Liver (tissue), 9 donors: ENCODE data around the gene PLCE1. TPM values are rescaled to one million over a fixed set of nuclear protein-coding genes. Genes with fewer than 3 reads are reported as not detected.

Source experiments
- DNase-seq: peaks from one replicate; pipeline ENCODE4 v3.0.0-alpha.2; 2017; ENCODE audit warnings: low spot score
- H3K27ac ChIP-seq, 2 donors: one replicate each; pipeline ENCODE4 v1.7.0; 2013; ENCODE audit warnings: inconsistent platforms in 2 of 2, low read length in 2 of 2, control low read depth in 1 of 2, low read depth in 1 of 2, mild to moderate bottlenecking in 1 of 2
- H3K27me3 ChIP-seq, 4 donors: one replicate each; pipeline versions ENCODE4 v1.6.1 to v1.7.0; 2013; ENCODE audit warnings: low read length in 3 of 4, inconsistent platforms in 1 of 4, mild to moderate bottlenecking in 1 of 4, moderate library complexity in 1 of 4; ENCODE audit not compliant: control insufficient read depth in 4 of 4, insufficient read depth in 4 of 4
- H3K36me3 ChIP-seq, 4 donors: one replicate each; pipeline versions ENCODE4 v1.6.1 to v1.7.0; 2013; ENCODE audit warnings: low read length in 3 of 4, mild to moderate bottlenecking in 3 of 4, low read depth in 1 of 4, moderate library complexity in 1 of 4; ENCODE audit not compliant: control insufficient read depth in 4 of 4, insufficient read depth in 3 of 4
- H3K4me1 ChIP-seq, 4 donors: one replicate each; pipeline versions ENCODE4 v1.6.1 to v1.7.0; 2013; ENCODE audit warnings: low read length in 3 of 4, mild to moderate bottlenecking in 3 of 4, moderate library complexity in 1 of 4; ENCODE audit not compliant: control insufficient read depth in 4 of 4, insufficient read depth in 4 of 4
- H3K4me3 ChIP-seq, 3 donors: one replicate each; pipeline versions ENCODE4 v1.6.1 to v1.7.0; 2013; ENCODE audit warnings: low read length in 3 of 3, control low read depth in 1 of 3, low read depth in 1 of 3, mild to moderate bottlenecking in 1 of 3
- H3K9ac ChIP-seq, 2 donors: one replicate each; pipeline ENCODE4 v1.7.0; 2013; ENCODE audit warnings: low read length in 2 of 2, mild to moderate bottlenecking in 2 of 2, moderate library complexity in 2 of 2, control low read depth in 1 of 2, low read depth in 1 of 2
- H3K9me3 ChIP-seq, 4 donors: one replicate each; pipeline versions ENCODE4 v1.6.1 to v1.7.0; 2013; ENCODE audit warnings: low read length in 3 of 4; ENCODE audit not compliant: control insufficient read depth in 4 of 4
- EGR1 ChIP-seq, 2 donors: IDR thresholded peaks; 2 replicates each; pipeline ENCODE4 v1.6.1; 2016 to 2018; ENCODE audit warnings: antibody characterized with exemption in 2 of 2, low read depth in 2 of 2
- FOXA1 ChIP-seq: IDR thresholded peaks from 2 replicates; pipeline ENCODE4 v1.6.1; 2016; ENCODE audit warnings: antibody characterized with exemption
- FOXA2 ChIP-seq: IDR thresholded peaks from 2 replicates; pipeline ENCODE4 v1.6.1; 2016; ENCODE audit warnings: antibody characterized with exemption
- GABPA ChIP-seq, 2 donors: IDR thresholded peaks in 1 of 2; conservative IDR thresholded peaks in 1 of 2; 2 replicates each; pipeline ENCODE4 v1.6.1; 2016; ENCODE audit warnings: antibody characterized with exemption in 2 of 2, mild to moderate bottlenecking in 1 of 2, moderate library complexity in 1 of 2
- HNF4G ChIP-seq: IDR thresholded peaks from 2 replicates; pipeline ENCODE4 v1.6.1; 2016; ENCODE audit warnings: antibody characterized with exemption
- JUND ChIP-seq, 2 donors: IDR thresholded peaks; 2 replicates each; pipeline ENCODE4 v1.6.1; 2016; ENCODE audit warnings: antibody characterized with exemption in 2 of 2
- MAX ChIP-seq: IDR thresholded peaks from 2 replicates; pipeline ENCODE4 v1.6.1; 2016; ENCODE audit warnings: antibody characterized with exemption
- NR2F2 ChIP-seq: IDR thresholded peaks from 2 replicates; pipeline ENCODE4 v1.6.1; 2016; ENCODE audit warnings: antibody characterized with exemption
- RXRA ChIP-seq, 2 donors: IDR thresholded peaks; 2 replicates each; pipeline ENCODE4 v1.6.1; 2017 to 2018; ENCODE audit warnings: antibody characterized with exemption in 2 of 2, mild to moderate bottlenecking in 1 of 2
- SP1 ChIP-seq: IDR thresholded peaks from 2 replicates; pipeline ENCODE4 v1.6.1; 2018; ENCODE audit warnings: antibody characterized with exemption, mild to moderate bottlenecking
- YY1 ChIP-seq: IDR thresholded peaks from 2 replicates; pipeline ENCODE4 v1.6.1; 2016; ENCODE audit warnings: antibody characterized with exemption, mild to moderate bottlenecking
- ZBTB33 ChIP-seq: IDR thresholded peaks from 2 replicates; pipeline ENCODE4 v1.6.1; 2016; ENCODE audit warnings: antibody characterized with exemption
- WGBS: extraction: QIAGEN DNeasy Blood & Tissue Kit; methylation state at CpG from one replicate; pipeline ENCODE4 v1.1.7; 2013; 5-methylcytosine and 5-hydroxymethylcytosine counted together
- polyA plus RNA-seq, 2 donors: library from polyadenylated mRNA; stranded (reverse) in 1 of 2; unstranded in 1 of 2; fragments of 200-250 nt in 1 of 2; fragments of >200 nt in 1 of 2; fragmentation: Nextera tagmentation in 1 of 2; extraction: Ambion mirVana in 1 of 2; gene quantifications; one replicate each; pipeline versions ENCODE4 v1.2.1 to v1.2.3, GENCODE V29; 2013 to 2015
- total RNA-seq, 2 donors: library from RNA; depleted of rRNA; stranded (reverse); fragments of >200 nt; gene quantifications; one replicate each; pipeline ENCODE4 v1.2.3, GENCODE V29; 2014
- TF ChIP-seq, protein P1 (sequence below): IDR thresholded peaks from 2 replicates; pipeline ENCODE4 v1.6.1; 2016; ENCODE audit warnings: antibody characterized with exemption
- TF ChIP-seq, protein P2 (sequence below): fragments of 150-350 bp; IDR thresholded peaks from 2 replicates; pipeline ENCODE4 v1.5.1; 2017; ENCODE audit warnings: improper control_type of control experiment, low read depth, low read length; ENCODE audit not compliant: missing input control
- donor health status: healthy.
- donor health status: healthy.
- donor health status: healthy.
- donor health status: healthy.
- donor health status: healthy.

Gene PLCE1
- total and polyA plus RNA-seq, 4 donors: 0.23 to 0.75 (median 0.39) TPM

DNA sequence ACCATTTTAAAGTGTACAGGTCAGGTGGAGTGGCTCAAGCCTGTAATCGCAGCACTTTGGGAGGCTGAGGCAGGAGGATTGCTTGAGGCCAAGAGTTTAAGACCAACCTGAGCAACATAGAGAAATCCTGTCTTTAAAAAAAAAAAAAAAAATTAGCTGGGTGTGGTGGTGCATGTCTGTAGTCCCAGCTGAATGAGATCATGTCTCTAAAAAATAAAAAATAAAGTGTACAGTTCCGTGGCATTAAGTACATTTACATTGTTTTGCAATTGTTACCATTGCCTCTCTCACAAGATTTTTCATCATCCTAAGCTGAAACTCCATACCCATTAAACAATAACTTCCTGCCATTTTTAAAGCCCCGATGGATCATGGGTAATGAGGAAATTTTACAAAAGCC, 20.6 kb downstream of the PLCE1 start:
- Histone ChIP-seq H3K36me3 (no peaks in the 10 kb centered on the region), H3K4me1 (no peaks in the 10 kb centered on the region), H3K9me3 (no peaks in the 10 kb centered on the region), H3K27me3 (no peaks in the 10 kb centered on the region), H3K9ac (no peak overlapping the region), H3K27ac (no peak overlapping the region), H3K4me3 (no peak overlapping the region)
- WGBS: 93% methylated on average over 3 of the region's 3 CpGs
- DNase-seq: no peak
- TF ChIP-seq YY1: no peak
- TF ChIP-seq, protein P1, sequence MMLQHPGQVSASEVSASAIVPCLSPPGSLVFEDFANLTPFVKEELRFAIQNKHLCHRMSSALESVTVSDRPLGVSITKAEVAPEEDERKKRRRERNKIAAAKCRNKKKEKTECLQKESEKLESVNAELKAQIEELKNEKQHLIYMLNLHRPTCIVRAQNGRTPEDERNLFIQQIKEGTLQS: no peak
- TF ChIP-seq FOXA2: no peak
- TF ChIP-seq NR2F2: no peak
- TF ChIP-seq EGR1 (IDR thresholded peaks at IDR 0.05; ENCODE audit: low read depth in 2 of 2): no peak
- TF ChIP-seq RXRA (IDR thresholded peaks at IDR 0.05): no peak

DNA sequence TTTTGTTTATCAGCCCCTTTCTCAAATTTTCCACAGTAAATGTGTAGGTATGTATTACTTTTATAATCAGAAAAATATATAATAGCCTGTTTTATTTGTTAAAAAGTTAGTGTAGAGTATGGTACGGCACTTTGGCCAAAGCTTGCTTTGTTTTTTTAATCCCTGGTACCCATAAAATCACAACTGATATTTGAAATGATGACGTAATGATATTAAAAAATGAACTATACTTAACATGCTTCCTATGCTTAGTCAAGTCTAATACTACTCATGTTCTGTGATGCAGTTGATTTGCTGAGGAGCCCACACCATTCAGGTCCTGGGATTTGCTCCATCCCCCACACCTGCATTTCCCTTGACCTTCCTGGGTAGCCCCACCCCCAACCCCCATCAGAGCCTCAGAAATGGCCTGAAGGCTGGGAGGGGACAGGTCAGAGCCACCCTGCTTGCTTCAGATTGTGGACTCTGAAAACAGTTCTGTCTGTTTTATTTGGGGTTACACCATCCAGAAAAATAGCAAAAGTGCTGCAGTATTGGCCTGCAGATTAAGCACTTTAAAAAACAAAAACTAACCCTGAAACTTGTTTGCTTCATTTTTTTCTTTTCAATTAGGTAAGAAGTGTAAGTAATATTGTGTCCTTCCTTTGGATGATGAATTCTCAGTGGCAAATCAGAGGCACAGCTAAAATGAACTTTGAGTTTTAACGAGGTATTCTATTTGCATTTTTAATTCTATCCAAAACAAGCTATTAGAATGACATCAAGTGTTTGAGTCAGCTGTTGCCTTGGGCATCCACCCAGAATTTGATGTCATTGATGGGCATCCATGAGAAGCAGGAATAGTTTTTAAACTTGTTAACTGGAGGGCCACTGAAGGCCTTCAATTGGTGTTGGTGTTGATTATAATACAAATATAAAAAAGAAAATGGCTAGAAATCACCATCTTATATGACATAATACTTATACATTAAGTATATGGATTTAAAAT, 23.3 kb downstream of the PLCE1 start:
- H3K27me3 ChIP-seq: no peaks in the 10 kb centered on the region
- no peaks in the 10 kb centered on the region for H3K4me1 ChIP-seq
- H3K36me3 ChIP-seq: no peaks in the 10 kb centered on the region
- no peak overlapping the region for H3K9ac ChIP-seq
- H3K9me3 ChIP-seq: no peaks in the 10 kb centered on the region
- H3K27ac ChIP-seq: no peak overlapping the region
- DNase-seq: no peak
- no peak overlapping the region for H3K4me3 ChIP-seq
- TF ChIP-seq, protein P1: no peak
- no peak for TF ChIP-seq MAX
- WGBS: 74% methylated on average over 3 of the region's 3 CpGs

DNA sequence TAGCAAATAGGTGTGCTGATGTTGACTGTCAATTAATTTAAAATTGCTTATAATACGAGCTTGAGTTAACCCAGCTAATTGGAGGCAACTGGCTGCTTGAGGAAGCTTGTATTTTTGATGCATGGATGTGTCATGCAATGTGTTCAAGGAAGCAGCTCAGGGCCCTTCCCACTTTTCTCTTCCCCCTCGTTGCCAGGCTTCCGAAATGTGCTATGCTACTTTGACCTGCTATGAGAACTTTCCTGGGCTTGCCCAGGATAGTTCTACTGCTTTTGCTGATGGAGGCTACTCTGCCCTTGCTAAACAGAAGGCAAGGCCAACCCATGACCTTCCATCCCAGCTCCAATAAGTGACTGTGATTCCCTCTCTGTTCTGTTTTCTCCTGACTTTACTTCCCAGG, 24.4 kb downstream of the PLCE1 start:
- H3K4me3 ChIP-seq: no peak overlapping the region
- TF ChIP-seq, protein P2, sequence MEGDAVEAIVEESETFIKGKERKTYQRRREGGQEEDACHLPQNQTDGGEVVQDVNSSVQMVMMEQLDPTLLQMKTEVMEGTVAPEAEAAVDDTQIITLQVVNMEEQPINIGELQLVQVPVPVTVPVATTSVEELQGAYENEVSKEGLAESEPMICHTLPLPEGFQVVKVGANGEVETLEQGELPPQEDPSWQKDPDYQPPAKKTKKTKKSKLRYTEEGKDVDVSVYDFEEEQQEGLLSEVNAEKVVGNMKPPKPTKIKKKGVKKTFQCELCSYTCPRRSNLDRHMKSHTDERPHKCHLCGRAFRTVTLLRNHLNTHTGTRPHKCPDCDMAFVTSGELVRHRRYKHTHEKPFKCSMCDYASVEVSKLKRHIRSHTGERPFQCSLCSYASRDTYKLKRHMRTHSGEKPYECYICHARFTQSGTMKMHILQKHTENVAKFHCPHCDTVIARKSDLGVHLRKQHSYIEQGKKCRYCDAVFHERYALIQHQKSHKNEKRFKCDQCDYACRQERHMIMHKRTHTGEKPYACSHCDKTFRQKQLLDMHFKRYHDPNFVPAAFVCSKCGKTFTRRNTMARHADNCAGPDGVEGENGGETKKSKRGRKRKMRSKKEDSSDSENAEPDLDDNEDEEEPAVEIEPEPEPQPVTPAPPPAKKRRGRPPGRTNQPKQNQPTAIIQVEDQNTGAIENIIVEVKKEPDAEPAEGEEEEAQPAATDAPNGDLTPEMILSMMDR: no peak
- TF ChIP-seq, protein P1: no peak
- TF ChIP-seq HNF4G (no peak), NR2F2 (no peak), MAX (no peak), ZBTB33 (no peak), GABPA (IDR thresholded peaks at IDR 0.05 in 1 of 2, conservative IDR thresholded peaks at IDR 0.05 in 1 of 2) (no peak), FOXA2 (no peak), EGR1 (IDR thresholded peaks at IDR 0.05; ENCODE audit: low read depth in 2 of 2) (no peak), JUND (IDR thresholded peaks at IDR 0.05) (no peak), RXRA (IDR thresholded peaks at IDR 0.05) (no peak), FOXA1 (no peak), SP1 (no peak)
- no peak for DNase-seq
- 74% methylated on average over 3 of the region's 3 CpGs for WGBS
- no peaks in the 10 kb centered on the region for H3K27me3 ChIP-seq
- no peaks in the 10 kb centered on the region for H3K9me3 ChIP-seq
- no peaks in the 10 kb centered on the region for H3K4me1 ChIP-seq
- H3K36me3 ChIP-seq: no peaks in the 10 kb centered on the region
- H3K27ac ChIP-seq: no peak overlapping the region
- H3K9ac ChIP-seq: no peak overlapping the region
